K562 (cell line): ENCODE results near the gene RELCH. TPM values are rescaled to one million over a fixed set of nuclear protein-coding genes. Genes with fewer than 3 reads are reported as not detected.
A peak's percentile ranks its signal among the peaks of the same experiment; 100 is the strongest.

ENCODE experiments used
- ATF1 ChIP-seq, 2 experiments: fragments of 450-650 bp in 1 of 2; IDR thresholded peaks; 2 replicates each; pipeline ENCODE4 v1.6.1; 2016; ENCODE audit warnings: missing compliant biosample characterization in 1 of 2, missing genetic modification characterization in 1 of 2
- ETS1 ChIP-seq: conservative IDR thresholded peaks from 2 replicates; pipeline ENCODE4 v1.6.1; 2011; ENCODE audit warnings: low read depth, mild to moderate bottlenecking, low read length; ENCODE audit not compliant: control insufficient read depth
- ETV6 ChIP-seq, 3 experiments: fragments of 150-350 bp in 1 of 3; sonication (generic) in 1 of 3; formaldehyde crosslinking in 1 of 3; IDR thresholded peaks; 2 replicates each; pipeline versions ENCODE4 v1.6.1 to v1.8.0; 2014 to 2022; ENCODE audit warnings: borderline replicate concordance in 2 of 3, low read depth in 2 of 3, antibody characterized with exemption in 1 of 3, low read length in 1 of 3, mild to moderate bottlenecking in 1 of 3, missing genetic modification reagents in 1 of 3
- FOSL1 ChIP-seq: fragments of 200-800 bp; sonication (Bioruptor generic); conservative IDR thresholded peaks from 2 replicates; pipeline ENCODE4 v1.6.1; 2016; ENCODE audit warnings: missing genetic modification characterization, missing compliant biosample characterization
- HES1 ChIP-seq: fragments of 450-650 bp; IDR thresholded peaks from 2 replicates; pipeline ENCODE4 v1.6.1; 2016; ENCODE audit warnings: low read depth, mild to moderate bottlenecking, moderate library complexity
- KDM5B ChIP-seq: fragments of 200-600 bp; sonication (generic); IDR thresholded peaks from 2 replicates; pipeline ENCODE4 v1.6.1; 2012; ENCODE audit warnings: low read depth, mild to moderate bottlenecking, moderate library complexity, low read length, control low read depth, inconsistent platforms; ENCODE audit not compliant: insufficient replicate concordance
- L3MBTL2 ChIP-seq: fragments of 450-650 bp; IDR thresholded peaks from 2 replicates; pipeline ENCODE4 v1.6.1; 2016; ENCODE audit warnings: mild to moderate bottlenecking, moderate library complexity
- NFATC3 ChIP-seq: fragments of 450-650 bp; IDR thresholded peaks from 2 replicates; pipeline ENCODE4 v1.6.1; 2017; ENCODE audit warnings: mild to moderate bottlenecking
- RNF2 ChIP-seq: sonication (generic); IDR thresholded peaks from 2 replicates; pipeline ENCODE4 v1.6.1; 2016
- SIN3A ChIP-seq, 2 experiments: fragments of 150-350 bp in 1 of 2; IDR thresholded peaks; 2 replicates each; pipeline ENCODE4 v1.6.1; 2011 to 2016; ENCODE audit warnings: borderline replicate concordance in 2 of 2, low read depth in 2 of 2, low read length in 2 of 2, mild to moderate bottlenecking in 2 of 2, moderate library complexity in 2 of 2; ENCODE audit not compliant: control insufficient read depth in 1 of 2
- SMARCB1 ChIP-seq: IDR thresholded peaks from 2 replicates; pipeline ENCODE4 v1.6.1; 2011; ENCODE audit warnings: improper control_type of control experiment, low read depth; ENCODE audit not compliant: insufficient read length
- SNRNP70 ChIP-seq: fragments of 200-400 bp; formaldehyde crosslinking; optimal IDR thresholded peaks from 2 replicates; pipeline ENCODE3; 2017; ENCODE audit warnings: low read depth, low read length
- SOX6 ChIP-seq: fragments of 450-650 bp; IDR thresholded peaks from 2 replicates; pipeline ENCODE4 v1.6.1; 2014; ENCODE audit warnings: mild to moderate bottlenecking
- ZNF197 ChIP-seq: fragments of 200-800 bp; sonication (Bioruptor generic); IDR thresholded peaks from 2 replicates; pipeline ENCODE4 v1.6.1; 2016; ENCODE audit warnings: low read depth, missing genetic modification characterization, missing compliant biosample characterization
- polyA plus RNA-seq, 8 experiments: library from polyadenylated mRNA; depleted of rRNA in 4 of 8; stranded (reverse) in 5 of 8; unstranded in 3 of 8; fragments of >200 nt; fragmentation: Nextera tagmentation in 2 of 8; fragmentation: Illumina TruSeq in 1 of 8; extraction: Ambion mirVana in 2 of 8; extraction: Trizol in 1 of 8; gene quantifications; 2 replicates each; pipeline versions ENCODE4 v1.2.1 to v1.2.3, GENCODE V29; 2011 to 2014; ENCODE audit warnings: inconsistent platforms in 1 of 8, missing spikeins in 1 of 8
- total RNA-seq, 7 experiments: library from RNA; depleted of rRNA in 6 of 7; stranded (reverse); fragments of >200 nt in 6 of 7; fragmentation: Illumina TruSeq in 2 of 7; extraction: Trizol in 2 of 7; gene quantifications; 2 replicates each; pipeline versions ENCODE4 v1.2.1 to v1.2.3, GENCODE V29; 2011 to 2021; ENCODE audit warnings: low replicate concordance in 1 of 7
- TF ChIP-seq, protein P1 (sequence below): fragments of 450-650 bp; IDR thresholded peaks from 2 replicates; pipeline ENCODE4 v1.6.1; 2016; ENCODE audit warnings: low read depth

The RELCH gene
- total and polyA plus RNA-seq, 9 of the 15 experiments (the other 6 are each of a cell fraction or from before 2014, with no cell fraction given), result 1.4 to 13.6 (median 7.6) TPM

DNA sequence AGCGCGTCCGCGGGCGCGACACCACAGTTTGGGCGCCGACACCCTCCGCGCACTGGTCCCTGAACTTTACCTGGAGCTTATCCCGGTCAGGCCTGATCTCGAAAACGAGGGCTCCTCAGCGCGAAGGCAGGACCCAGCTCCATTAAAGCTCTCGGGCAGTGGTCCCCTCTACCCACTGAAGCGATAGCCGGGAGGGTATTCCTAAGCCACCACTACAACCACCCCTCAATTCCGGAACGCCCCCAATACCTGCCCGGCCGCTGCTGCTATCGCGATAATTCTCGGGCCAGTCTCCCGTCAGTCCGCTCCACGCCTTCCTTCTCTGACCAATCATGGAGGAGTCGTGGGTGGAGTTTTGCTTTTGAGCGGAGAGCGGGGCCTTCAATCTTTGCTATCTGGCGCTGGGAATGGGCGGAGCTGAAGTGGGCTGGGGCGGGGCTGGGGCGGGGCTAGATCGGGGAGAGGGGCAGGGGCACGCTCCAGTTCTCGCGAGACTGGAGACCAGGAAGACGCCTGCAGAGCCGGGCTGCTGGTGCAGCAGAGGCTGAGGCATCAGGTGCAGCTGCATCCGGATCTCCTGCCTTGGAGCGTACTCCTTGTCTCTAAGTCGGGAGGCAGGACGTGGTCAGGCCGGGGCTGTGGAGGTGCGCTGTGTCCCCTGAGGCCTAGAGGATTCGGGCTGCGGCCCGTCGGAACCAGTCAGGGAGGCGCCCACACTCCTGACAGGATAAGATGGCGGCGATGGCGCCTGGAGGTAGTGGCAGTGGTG is at the start of gene RELCH, which contains the start of gene PIGN (continued):
- no peak for TF ChIP-seq ETS1
- peak; percentile 63 for TF ChIP-seq KDM5B
- TF ChIP-seq ZNF197, result no peak
- no peak for TF ChIP-seq ATF1 (CRISPR knock-in tag; IDR thresholded peaks at IDR 0.05)
- 0 out of 2 replicates have a peak, but pooled peaks have one; percentile 5 for TF ChIP-seq ATF1 (tag; IDR thresholded peaks at IDR 0.05)
- TF ChIP-seq SMARCB1, result no peak
- no peak for TF ChIP-seq RNF2
- TF ChIP-seq, protein P1, sequence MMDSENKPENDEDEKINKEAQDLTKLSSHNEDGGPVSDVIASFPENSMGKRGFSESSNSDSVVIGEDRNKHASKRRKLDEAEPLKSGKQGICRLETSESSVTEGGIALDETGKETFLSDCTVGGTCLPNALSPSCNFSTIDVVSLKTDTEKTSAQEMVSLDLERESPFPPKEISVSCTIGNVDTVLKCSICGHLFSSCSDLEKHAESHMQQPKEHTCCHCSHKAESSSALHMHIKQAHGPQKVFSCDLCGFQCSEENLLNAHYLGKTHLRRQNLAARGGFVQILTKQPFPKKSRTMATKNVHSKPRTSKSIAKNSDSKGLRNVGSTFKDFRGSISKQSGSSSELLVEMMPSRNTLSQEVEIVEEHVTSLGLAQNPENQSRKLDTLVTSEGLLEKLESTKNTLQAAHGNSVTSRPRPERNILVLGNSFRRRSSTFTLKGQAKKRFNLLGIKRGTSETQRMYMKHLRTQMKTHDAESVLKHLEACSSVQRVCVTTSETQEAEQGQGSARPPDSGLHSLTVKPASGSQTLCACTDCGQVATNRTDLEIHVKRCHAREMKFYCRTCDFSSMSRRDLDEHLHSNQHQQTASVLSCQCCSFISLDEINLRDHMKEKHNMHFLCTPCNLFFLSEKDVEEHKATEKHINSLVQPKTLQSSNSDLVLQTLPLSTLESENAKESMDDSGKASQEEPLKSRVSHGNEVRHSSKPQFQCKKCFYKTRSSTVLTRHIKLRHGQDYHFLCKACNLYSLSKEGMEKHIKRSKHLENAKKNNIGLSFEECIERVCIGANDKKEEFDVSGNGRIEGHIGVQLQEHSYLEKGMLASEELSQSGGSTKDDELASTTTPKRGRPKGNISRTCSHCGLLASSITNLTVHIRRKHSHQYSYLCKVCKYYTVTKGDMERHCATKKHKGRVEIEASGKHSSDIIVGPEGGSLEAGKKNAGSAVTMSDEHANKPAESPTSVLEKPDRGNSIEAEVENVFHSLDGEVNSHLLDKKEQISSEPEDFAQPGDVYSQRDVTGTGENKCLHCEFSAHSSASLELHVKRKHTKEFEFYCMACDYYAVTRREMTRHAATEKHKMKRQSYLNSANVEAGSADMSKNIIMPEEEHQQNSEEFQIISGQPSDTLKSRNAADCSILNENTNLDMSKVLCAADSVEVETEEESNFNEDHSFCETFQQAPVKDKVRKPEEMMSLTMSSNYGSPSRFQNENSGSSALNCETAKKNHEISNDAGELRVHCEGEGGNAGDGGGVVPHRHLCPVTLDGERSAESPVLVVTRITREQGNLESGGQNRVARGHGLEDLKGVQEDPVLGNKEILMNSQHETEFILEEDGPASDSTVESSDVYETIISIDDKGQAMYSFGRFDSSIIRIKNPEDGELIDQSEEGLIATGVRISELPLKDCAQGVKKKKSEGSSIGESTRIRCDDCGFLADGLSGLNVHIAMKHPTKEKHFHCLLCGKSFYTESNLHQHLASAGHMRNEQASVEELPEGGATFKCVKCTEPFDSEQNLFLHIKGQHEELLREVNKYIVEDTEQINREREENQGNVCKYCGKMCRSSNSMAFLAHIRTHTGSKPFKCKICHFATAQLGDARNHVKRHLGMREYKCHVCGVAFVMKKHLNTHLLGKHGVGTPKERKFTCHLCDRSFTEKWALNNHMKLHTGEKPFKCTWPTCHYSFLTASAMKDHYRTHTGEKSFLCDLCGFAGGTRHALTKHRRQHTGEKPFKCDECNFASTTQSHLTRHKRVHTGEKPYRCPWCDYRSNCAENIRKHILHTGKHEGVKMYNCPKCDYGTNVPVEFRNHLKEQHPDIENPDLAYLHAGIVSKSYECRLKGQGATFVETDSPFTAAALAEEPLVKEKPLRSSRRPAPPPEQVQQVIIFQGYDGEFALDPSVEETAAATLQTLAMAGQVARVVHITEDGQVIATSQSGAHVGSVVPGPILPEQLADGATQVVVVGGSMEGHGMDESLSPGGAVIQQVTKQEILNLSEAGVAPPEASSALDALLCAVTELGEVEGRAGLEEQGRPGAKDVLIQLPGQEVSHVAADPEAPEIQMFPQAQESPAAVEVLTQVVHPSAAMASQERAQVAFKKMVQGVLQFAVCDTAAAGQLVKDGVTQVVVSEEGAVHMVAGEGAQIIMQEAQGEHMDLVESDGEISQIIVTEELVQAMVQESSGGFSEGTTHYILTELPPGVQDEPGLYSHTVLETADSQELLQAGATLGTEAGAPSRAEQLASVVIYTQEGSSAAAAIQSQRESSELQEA, result no peak
- TF ChIP-seq L3MBTL2, result no peak
- 0 out of 4 replicates have a peak, but pooled peaks have one; percentile 13 to 42 for TF ChIP-seq SIN3A (IDR thresholded peaks at IDR 0.05; ENCODE audit: borderline replicate concordance in 2 of 2, control insufficient read depth in 1 of 2, low read depth in 2 of 2, low read length in 2 of 2)
- no peak for TF ChIP-seq HES1
- no peak for TF ChIP-seq SNRNP70
- TF ChIP-seq ETV6 (IDR thresholded peaks at IDR 0.05; ENCODE audit: borderline replicate concordance in 1 of 2, low read depth in 2 of 2, low read length in 1 of 2), result no peak
- no peak for TF ChIP-seq ETV6 (CRISPR knock-in tag; IDR thresholded peaks at IDR 0.05; ENCODE audit: borderline replicate concordance)
- TF ChIP-seq FOSL1 (tag), result no peak
- no peak for TF ChIP-seq NFATC3
- TF ChIP-seq SOX6, result no peak
